D721Med (cell line): ENCODE results near the gene SYNE2.

Source experiments
- DNase-seq: peaks from one replicate; pipeline ENCODE4 v3.0.0; 2011; ENCODE audit warnings: low spot score; ENCODE audit not compliant: insufficient read length
- FAIRE-seq: peaks from 2 replicates; lab custom pipeline; 2011; peaks lifted over from hg19 to GRCh38; lab: Jason Lieb, UNC
- TF ChIP-seq, protein P1 (sequence below): IDR thresholded peaks from 2 replicates; pipeline ENCODE4 v1.5.1; 2012; ENCODE audit warnings: mild to moderate bottlenecking, control low read depth; ENCODE audit not compliant: insufficient read depth; ENCODE audit errors: missing control alignments

The SYNE2 gene

DNA sequence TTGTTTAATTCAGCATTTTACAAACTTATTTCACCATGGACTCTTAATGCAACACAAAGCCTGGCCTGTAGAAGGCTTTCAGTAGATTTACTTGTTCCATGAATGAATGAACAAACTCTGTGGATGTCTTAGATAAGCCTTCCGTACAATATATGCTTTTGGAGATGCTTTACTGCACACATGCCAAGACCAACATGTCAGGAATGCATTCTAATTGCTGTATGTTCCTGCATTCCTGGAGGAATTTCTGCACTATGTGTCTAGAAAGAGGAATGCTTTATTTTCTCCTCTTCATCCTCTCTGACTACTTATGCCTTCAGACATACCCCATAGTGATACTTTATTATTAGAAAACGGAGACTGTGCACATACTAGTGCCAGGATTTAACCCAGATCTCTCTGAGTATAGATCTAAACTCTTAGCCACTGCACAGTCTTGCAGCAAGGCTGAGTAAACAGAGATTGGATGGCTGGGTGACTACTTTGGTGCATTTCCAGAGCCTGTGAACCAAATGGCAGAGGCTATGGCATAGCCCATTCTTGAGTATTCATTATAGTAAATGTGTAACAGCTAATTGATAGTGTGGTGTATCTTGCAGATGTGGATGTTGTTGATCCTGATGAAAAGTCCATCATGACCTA, 108.2 kb downstream of the SYNE2 start:
- no peak for FAIRE-seq
- no peak for DNase-seq
- TF ChIP-seq, protein P1, sequence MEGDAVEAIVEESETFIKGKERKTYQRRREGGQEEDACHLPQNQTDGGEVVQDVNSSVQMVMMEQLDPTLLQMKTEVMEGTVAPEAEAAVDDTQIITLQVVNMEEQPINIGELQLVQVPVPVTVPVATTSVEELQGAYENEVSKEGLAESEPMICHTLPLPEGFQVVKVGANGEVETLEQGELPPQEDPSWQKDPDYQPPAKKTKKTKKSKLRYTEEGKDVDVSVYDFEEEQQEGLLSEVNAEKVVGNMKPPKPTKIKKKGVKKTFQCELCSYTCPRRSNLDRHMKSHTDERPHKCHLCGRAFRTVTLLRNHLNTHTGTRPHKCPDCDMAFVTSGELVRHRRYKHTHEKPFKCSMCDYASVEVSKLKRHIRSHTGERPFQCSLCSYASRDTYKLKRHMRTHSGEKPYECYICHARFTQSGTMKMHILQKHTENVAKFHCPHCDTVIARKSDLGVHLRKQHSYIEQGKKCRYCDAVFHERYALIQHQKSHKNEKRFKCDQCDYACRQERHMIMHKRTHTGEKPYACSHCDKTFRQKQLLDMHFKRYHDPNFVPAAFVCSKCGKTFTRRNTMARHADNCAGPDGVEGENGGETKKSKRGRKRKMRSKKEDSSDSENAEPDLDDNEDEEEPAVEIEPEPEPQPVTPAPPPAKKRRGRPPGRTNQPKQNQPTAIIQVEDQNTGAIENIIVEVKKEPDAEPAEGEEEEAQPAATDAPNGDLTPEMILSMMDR = no peak

GRCh38 chr14:63962906-63963305, 110.1 kb downstream of the SYNE2 start:
- DNase-seq (no peak), FAIRE-seq (no peak)
- TF ChIP-seq, protein P1 = no peak

DNA sequence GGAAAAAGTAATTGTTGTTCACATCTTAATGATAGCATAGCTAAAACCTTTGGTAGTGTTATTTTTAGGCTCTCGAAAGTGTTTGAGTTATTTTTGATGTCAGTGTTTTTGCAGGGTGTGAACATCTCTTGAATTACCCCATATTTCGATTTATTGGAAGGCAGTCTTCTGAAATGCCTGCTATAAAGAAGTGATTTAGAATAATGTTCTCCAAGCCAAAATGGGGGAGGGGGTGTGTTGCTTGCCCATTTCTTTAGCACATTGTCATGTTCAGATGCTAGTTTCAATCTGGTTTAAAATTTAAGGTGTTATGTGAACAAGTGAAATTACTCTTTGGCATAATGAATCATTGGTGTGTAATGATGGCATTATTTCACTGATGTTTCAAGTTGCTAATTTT, 110.6 kb downstream of the SYNE2 start:
- TF ChIP-seq, protein P1 = no peak
- no peak for FAIRE-seq
- DNase-seq = no peak

GRCh38 chr14:63964113-63964512, 111.3 kb downstream of the SYNE2 start:
- DNase-seq = no peak
- TF ChIP-seq, protein P1 = no peak
- FAIRE-seq = no peak

GRCh38 chr14:63966407-63966806, 113.6 kb downstream of the SYNE2 start:
- TF ChIP-seq, protein P1 = no peak
- FAIRE-seq (no peak), DNase-seq (no peak)

GRCh38 chr14:63972323-63972932, 119.6 kb downstream of the SYNE2 start:
- no peak for FAIRE-seq
- TF ChIP-seq, protein P1 = no peak
- DNase-seq = no peak

GRCh38 chr14:63974176-63974575, 121.4 kb downstream of the SYNE2 start:
- DNase-seq = no peak
- TF ChIP-seq, protein P1 = no peak
- FAIRE-seq = no peak
